ENCODE measurements around the gene STAB2.

GRCh38 chr12:103573185-103573584 lies 13.9 kb upstream of the STAB2 start:
- no peak for TF ChIP-seq CTCF (IDR thresholded peaks at IDR 0.05)
- no peak for TF ChIP-seq POLR2A (IDR thresholded peaks at IDR 0.05)

Data from esophagus squamous epithelium (tissue), 4 donors.